Osteoblast (primary cell): ENCODE measurements around the gene CDH12. TPM values are rescaled to one million over a fixed set of nuclear protein-coding genes. Genes with fewer than 3 reads are reported as not detected.

Source experiments
- DNase-seq: peaks from one replicate; pipeline ENCODE4 v3.0.0; 2011; ENCODE audit warnings: low spot score, mixed read lengths; ENCODE audit not compliant: insufficient read length; ENCODE audit errors: missing footprints
- H2AFZ ChIP-seq: 2 replicates; pipeline ENCODE4 v1.6.0; 2011; ENCODE audit warnings: mild to moderate bottlenecking, low read length
- H3K27ac ChIP-seq: 2 replicates; pipeline ENCODE4 v1.5.1; 2011; ENCODE audit warnings: mild to moderate bottlenecking, low read depth, low read length, moderate library complexity
- H3K27me3 ChIP-seq: 2 replicates; pipeline ENCODE4 v1.6.0; 2012; ENCODE audit warnings: mild to moderate bottlenecking, control low read depth, inconsistent platforms, low read length, moderate library complexity; ENCODE audit not compliant: insufficient read depth
- H3K36me3 ChIP-seq: 2 replicates; pipeline ENCODE4 v1.5.1; 2011; ENCODE audit warnings: mild to moderate bottlenecking, low read length, control low read depth, moderate library complexity; ENCODE audit not compliant: insufficient read depth
- H3K4me1 ChIP-seq: 2 replicates; pipeline ENCODE4 v1.5.1; 2011; ENCODE audit warnings: mild to moderate bottlenecking, low read length, control low read depth, moderate library complexity; ENCODE audit not compliant: insufficient read depth
- H3K4me2 ChIP-seq: 2 replicates; pipeline ENCODE4 v1.6.0; 2011; ENCODE audit warnings: mild to moderate bottlenecking, low read length; ENCODE audit not compliant: insufficient read depth
- H3K4me3 ChIP-seq: fragments of 200-600 bp; sonication (generic); 3 replicates; pipeline ENCODE4 v1.5.1; 2012; ENCODE audit warnings: mild to moderate bottlenecking, low read length, inconsistent platforms; ENCODE audit not compliant: insufficient read depth
- H3K79me2 ChIP-seq: 2 replicates; pipeline ENCODE4 v1.6.0; 2012; ENCODE audit warnings: mild to moderate bottlenecking, low read length, control low read depth, inconsistent platforms; ENCODE audit not compliant: insufficient read depth
- H3K9me3 ChIP-seq: 2 replicates; pipeline ENCODE4 v1.5.1; 2011; ENCODE audit warnings: low read depth, low read length, control low read depth
- H4K20me1 ChIP-seq: 2 replicates; pipeline ENCODE4 v1.6.0; 2012; ENCODE audit warnings: mild to moderate bottlenecking, low read length, control low read depth; ENCODE audit not compliant: insufficient read depth
- CTCF ChIP-seq: IDR thresholded peaks from 2 replicates; pipeline ENCODE4 v1.5.1; 2011; ENCODE audit warnings: mild to moderate bottlenecking, low read depth, low read length, moderate library complexity; ENCODE audit errors: extremely low read depth
- total RNA-seq: library from RNA; depleted of rRNA; stranded (reverse); fragments of >200 nt; gene quantifications from 2 replicates; pipeline ENCODE4 v1.2.3, GENCODE V29; 2012

CDH12 gene
- total RNA-seq, 1 donor = not detected

GRCh38 chr5:21773456-21773855 is 1079.7 kb downstream of the CDH12 start:
- H3K4me2 ChIP-seq = no peak overlapping the region
- H3K4me1 ChIP-seq = no peaks in the 10 kb centered on the region
- DNase-seq = no peak
- no peak overlapping the region for H2AFZ ChIP-seq
- H3K4me3 ChIP-seq = no peak overlapping the region
- H3K79me2 ChIP-seq = no peaks in the 10 kb centered on the region
- no peak overlapping the region for H3K27ac ChIP-seq
- H3K27me3 ChIP-seq = no peaks in the 10 kb centered on the region
- H3K36me3 ChIP-seq = no peaks in the 10 kb centered on the region
- TF ChIP-seq CTCF = no peak
- H4K20me1 ChIP-seq = no peaks in the 10 kb centered on the region
- H3K9me3 ChIP-seq = peaks cover 3% of the 10 kb centered on the region

- no peak overlapping the region for H3K4me3 ChIP-seq
- H3K4me1 ChIP-seq = no peaks in the 10 kb centered on the region
- no peaks in the 10 kb centered on the region for H3K9me3 ChIP-seq
- no peak for DNase-seq
- no peaks in the 10 kb centered on the region for H3K36me3 ChIP-seq
- no peaks in the 10 kb centered on the region for H3K79me2 ChIP-seq
- no peaks in the 10 kb centered on the region for H3K27me3 ChIP-seq
- no peak overlapping the region for H2AFZ ChIP-seq
- TF ChIP-seq CTCF = no peak
- no peak overlapping the region for H3K27ac ChIP-seq
- H4K20me1 ChIP-seq = no peaks in the 10 kb centered on the region
- H3K4me2 ChIP-seq = no peak overlapping the region
These were observed 1087.7 kb downstream of the CDH12 start for GRCh38 chr5:21765406-21765805.

- Histone ChIP-seq H4K20me1 (no peaks in the 10 kb centered on the region), H3K36me3 (no peaks in the 10 kb centered on the region), H3K9me3 (no peaks in the 10 kb centered on the region), H3K4me1 (no peaks in the 10 kb centered on the region), H3K27ac (no peak overlapping the region), H3K4me2 (no peak overlapping the region), H3K27me3 (no peaks in the 10 kb centered on the region), H2AFZ (no peak overlapping the region), H3K79me2 (no peaks in the 10 kb centered on the region), H3K4me3 (no peak overlapping the region)
- no peak for DNase-seq
- no peak for TF ChIP-seq CTCF
These were observed 1114.0 kb downstream of the CDH12 start for GRCh38 chr5:21739096-21739495.

GRCh38 chr5:21723500-21723899 is 1129.6 kb downstream of the CDH12 start:
- no peak overlapping the region for H3K4me3 ChIP-seq
- H2AFZ ChIP-seq = no peak overlapping the region
- H3K79me2 ChIP-seq = no peaks in the 10 kb centered on the region
- DNase-seq = no peak
- H3K4me2 ChIP-seq = no peak overlapping the region
- no peaks in the 10 kb centered on the region for H3K36me3 ChIP-seq
- H3K27ac ChIP-seq = no peak overlapping the region
- no peaks in the 10 kb centered on the region for H3K4me1 ChIP-seq
- no peaks in the 10 kb centered on the region for H3K27me3 ChIP-seq
- no peaks in the 10 kb centered on the region for H4K20me1 ChIP-seq
- no peaks in the 10 kb centered on the region for H3K9me3 ChIP-seq
- TF ChIP-seq CTCF = no peak
